ENCODE results near the gene PPP1R9B. TPM values are rescaled to one million over a fixed set of nuclear protein-coding genes. Genes with fewer than 3 reads are reported as not detected.

Gene PPP1R9B
- total and polyA plus RNA-seq, 2 of the 8 experiments (the other 6 are each of a cell fraction or from before 2014, with no cell fraction given) = 5.2 to 13.1 TPM

DNA sequence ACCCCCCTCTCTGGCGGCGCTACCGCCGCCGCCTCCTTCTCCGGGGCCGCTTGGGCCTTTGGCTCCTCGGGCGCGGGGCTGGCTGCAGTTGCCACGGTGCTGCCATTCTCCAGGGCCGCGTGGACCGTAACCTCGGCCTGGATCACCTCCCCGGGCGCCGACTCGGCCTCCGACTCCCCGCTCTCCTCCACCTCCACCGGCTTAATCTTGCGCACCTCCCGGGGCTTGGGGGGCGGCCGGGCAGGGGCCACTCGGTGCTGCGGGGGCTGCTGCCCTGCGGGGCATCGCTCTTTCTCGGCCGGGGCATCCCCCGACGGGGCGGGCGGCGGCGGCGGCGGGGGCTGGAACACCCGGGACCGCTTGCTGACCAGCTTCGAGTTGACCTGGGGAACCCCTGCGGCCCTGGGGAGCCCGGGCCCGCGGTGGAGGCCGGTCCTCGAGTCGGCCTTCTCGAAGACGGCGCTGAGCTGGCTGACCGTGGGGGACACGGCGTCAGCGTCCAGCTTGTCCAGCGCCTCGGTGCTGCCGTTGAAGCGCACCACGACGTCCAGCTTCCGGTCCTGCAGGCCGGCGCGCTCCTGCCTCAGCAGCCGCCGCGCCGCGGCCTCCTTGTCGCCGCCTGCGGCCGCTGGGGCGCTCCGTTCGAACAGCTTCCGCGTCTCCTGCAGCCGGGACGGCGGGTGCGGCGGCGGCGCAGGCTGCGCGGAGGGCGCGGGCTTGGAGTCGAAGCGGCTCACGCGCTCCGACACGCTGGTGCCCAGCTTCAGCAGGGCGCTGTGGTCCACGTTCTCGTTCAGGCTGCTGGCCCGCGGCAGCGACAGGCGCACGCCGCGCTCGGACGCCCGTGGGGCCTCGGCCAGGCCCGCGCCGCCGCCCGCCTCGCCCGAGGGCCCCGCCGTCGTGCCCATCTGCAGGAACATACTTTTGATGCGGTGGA lies 792 bp downstream of the PPP1R9B start (continued):
- TF ChIP-seq GABPA (IDR thresholded peaks at IDR 0.05; ENCODE audit: borderline replicate concordance, insufficient read depth, low read length) (peak; percentile 53; the same call in 1 of the 2 replicates), EP300 (IDR thresholded peaks at IDR 0.05; ENCODE audit: borderline replicate concordance in 1 of 2, low read depth in 2 of 2, low read length in 2 of 2) (no peak), YY1 (IDR thresholded peaks at IDR 0.05; ENCODE audit: low read depth, low read length) (0 out of 2 replicates have a peak, but pooled peaks have one; percentile 3), SAP30 (IDR thresholded peaks at IDR 0.05; ENCODE audit: insufficient read depth, insufficient replicate concordance, low read length) (no peak), KDM4A (IDR thresholded peaks at IDR 0.05; ENCODE audit: low read depth, low read length, severe bottlenecking) (peak; percentile 42), RAD21 (IDR thresholded peaks at IDR 0.05 in 1 of 2, conservative IDR thresholded peaks at IDR 0.05 in 1 of 2; ENCODE audit: low read depth in 2 of 2, low read length in 2 of 2) (0 out of 4 replicates have a peak, but pooled peaks of 1 of the 2 experiments have one; percentile 17)
- TF ChIP-seq, protein P1, sequence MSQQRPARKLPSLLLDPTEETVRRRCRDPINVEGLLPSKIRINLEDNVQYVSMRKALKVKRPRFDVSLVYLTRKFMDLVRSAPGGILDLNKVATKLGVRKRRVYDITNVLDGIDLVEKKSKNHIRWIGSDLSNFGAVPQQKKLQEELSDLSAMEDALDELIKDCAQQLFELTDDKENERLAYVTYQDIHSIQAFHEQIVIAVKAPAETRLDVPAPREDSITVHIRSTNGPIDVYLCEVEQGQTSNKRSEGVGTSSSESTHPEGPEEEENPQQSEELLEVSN (IDR thresholded peaks at IDR 0.05) = 0 out of 2 replicates have a peak, but pooled peaks have one; percentile 11
